Astrocyte of the cerebellum (primary cell): ENCODE measurements around the gene DHPS.
"Not testable (repeated sequence)": the region's sequence is repeated elsewhere in the genome, so short reads cannot be mapped to it uniquely, and the experiment has no call there.

Experiments
- DNase-seq: peaks from one replicate; pipeline ENCODE4 v3.0.0-alpha.2; 2011; ENCODE audit warnings: low read depth
- H3K4me3 ChIP-seq: 2 replicates; pipeline ENCODE4 v1.5.1; 2011; ENCODE audit warnings: mild to moderate bottlenecking, low read depth, low read length, moderate library complexity
- in situ Hi-C: cut with HindIII; loops from 2 replicates; pipeline ENCODE4 v1.10.0; 2017; ENCODE audit warnings: low sequenced_read_pairs
- TF ChIP-seq, protein P1 (sequence below): IDR thresholded peaks from 2 replicates; pipeline ENCODE4 v1.5.1; 2012; ENCODE audit warnings: low read length, low read depth, moderate library complexity, mild to moderate bottlenecking; ENCODE audit errors: missing control alignments

The DHPS gene

DNA sequence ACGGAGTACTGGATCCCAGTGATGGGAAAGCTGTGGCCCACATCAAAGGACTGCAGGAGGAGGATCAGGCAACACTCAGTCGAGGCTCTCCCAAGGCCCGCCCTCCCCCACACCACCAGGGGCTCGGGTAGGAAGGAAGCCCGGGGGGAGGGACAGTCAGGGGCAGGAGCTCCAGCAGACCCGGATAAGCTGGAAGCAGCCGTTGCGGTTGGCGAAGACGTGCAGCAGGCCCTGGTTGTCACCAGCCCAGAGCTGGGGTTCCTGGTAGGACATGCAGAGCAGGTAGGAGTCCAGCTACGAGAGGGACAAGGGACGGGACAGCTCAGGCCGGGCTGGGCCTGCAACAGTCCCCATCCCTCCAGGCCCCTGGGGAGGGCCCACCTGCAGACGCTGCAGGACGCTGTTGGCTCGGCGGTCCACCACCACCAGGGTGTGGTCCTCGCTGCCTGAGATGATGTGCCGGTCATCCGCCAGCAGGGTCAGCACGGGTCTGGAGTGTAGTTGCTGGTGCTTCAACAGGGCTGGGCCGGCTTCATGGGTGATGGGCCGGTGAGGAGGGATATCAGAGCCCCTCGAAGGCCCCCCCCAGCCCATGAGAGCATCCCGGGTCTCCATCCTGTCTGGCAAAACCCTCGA lies 8.0 kb upstream of the DHPS start:
- H3K4me3 ChIP-seq, result no peak overlapping the region
- DNase-seq, result no peak
- TF ChIP-seq, protein P1, sequence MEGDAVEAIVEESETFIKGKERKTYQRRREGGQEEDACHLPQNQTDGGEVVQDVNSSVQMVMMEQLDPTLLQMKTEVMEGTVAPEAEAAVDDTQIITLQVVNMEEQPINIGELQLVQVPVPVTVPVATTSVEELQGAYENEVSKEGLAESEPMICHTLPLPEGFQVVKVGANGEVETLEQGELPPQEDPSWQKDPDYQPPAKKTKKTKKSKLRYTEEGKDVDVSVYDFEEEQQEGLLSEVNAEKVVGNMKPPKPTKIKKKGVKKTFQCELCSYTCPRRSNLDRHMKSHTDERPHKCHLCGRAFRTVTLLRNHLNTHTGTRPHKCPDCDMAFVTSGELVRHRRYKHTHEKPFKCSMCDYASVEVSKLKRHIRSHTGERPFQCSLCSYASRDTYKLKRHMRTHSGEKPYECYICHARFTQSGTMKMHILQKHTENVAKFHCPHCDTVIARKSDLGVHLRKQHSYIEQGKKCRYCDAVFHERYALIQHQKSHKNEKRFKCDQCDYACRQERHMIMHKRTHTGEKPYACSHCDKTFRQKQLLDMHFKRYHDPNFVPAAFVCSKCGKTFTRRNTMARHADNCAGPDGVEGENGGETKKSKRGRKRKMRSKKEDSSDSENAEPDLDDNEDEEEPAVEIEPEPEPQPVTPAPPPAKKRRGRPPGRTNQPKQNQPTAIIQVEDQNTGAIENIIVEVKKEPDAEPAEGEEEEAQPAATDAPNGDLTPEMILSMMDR, result no peak
- in situ Hi-C loops, result no loop called here

DNA sequence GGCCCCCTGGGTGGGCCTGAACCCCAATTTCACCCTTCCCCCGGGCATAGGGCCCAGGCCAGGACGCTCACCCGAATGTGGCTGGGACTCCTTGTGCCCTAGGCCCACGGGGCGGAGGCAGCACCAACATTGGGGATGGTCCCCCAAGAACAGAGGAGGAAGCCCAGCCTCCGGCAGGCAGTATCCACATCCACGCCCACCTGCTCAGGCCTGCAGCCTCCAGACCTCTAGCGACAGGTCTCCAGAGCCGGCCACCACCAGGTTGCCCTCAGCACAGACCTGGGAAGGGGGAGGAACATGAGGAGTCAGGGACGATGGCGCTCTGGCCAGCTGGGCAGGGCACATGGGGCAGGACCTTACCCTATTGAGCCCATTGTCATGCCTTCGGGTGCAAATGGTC lies 7.3 kb upstream of the DHPS start:
- no peak for DNase-seq
- no peak overlapping the region for H3K4me3 ChIP-seq
- in situ Hi-C loops, result no loop called here
- TF ChIP-seq, protein P1, result no peak

DNA sequence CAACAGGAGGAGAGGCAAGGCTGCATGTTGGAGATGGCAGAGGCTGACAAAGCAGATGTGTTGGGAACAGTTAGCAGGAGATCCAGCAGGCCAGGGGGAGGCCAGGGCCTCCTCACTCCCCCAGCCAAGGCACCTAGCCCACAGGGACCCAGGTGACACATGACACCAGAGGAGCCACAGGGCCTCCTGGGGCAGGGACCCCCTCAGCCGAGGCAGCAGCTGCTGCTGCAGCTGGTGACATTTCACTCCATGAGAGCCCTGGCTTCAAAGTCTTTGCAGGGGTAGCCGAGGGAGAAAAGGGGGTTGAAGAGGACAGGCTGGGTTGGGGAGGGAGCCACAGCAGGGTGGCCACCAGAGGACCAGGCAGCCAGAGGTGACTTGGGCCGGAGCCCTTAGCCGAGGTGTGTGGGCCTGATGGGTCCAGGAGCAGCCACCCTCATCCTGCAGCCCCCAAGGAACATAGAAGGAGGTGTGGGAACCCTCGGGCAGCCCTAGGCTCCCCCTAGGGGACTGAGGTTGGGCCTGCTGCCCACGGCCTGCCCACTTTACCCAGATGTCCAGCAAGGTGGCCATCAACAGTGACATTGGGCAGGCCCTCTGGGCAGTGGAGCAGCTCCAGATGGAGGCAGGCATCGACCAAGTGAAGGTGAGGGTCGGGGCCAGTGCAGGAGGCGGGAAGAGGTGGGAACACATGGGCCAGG lies 6.0 kb upstream of the DHPS start, which contains the start of gene GNG14:
Gene GNG14, plus strand, starts transcription at position 503 of the 701 bp plus-strand sequence. Its CDS starts 51 bp downstream, at position 554.
- in situ Hi-C loops, result no loop called here
- DNase-seq, result no peak
- TF ChIP-seq, protein P1, result no peak
- H3K4me3 ChIP-seq, result no peak within 1 kb of the TSS

DNA sequence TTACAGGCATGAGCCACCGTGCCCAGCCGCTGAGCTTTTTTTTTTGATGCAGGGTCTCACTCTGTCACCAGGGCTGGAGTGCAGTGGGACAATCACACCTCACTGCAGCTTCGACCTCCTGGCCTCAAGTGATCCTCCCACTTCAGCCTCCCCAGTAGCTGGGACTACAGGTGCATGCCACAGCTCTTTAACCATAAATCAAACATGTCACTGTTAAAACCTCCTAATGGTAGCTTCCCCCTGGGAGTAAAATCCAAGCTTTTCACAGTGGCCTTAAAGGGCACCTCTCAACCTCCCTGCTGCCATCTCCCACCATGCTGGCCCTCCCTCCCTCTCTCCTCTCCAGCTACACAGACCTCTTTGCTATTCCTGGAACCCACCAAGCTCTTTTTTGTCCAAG lies 4.2 kb upstream of the DHPS start:
- DNase-seq, result no peak
- H3K4me3 ChIP-seq, result no peak overlapping the region
- TF ChIP-seq, protein P1, result no peak
- in situ Hi-C loops, result no loop called here

DNA sequence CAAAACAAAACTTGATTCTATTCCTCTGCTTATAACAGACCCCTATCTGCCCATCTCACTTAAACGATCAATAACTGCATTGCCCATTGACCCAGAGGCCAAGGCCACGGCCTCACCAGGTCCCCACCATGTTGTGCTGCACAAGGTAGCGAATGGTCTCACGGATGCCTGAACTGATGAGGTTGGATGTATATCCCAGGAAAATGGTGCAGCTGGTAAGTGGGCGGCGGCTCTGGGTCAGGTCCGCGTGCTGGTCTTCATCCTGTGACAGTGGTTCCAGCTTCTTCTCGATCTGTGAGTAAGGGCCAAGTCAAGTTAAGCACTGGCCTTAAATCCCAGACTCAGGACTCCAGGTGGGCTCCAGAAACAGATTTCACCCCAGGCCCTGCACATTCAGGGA lies 1.6 kb downstream of the DHPS start:
- no peak for DNase-seq
- H3K4me3 ChIP-seq, result no peak overlapping the region
- TF ChIP-seq, protein P1, result no peak
- in situ Hi-C loops, result no loop called here

DNA sequence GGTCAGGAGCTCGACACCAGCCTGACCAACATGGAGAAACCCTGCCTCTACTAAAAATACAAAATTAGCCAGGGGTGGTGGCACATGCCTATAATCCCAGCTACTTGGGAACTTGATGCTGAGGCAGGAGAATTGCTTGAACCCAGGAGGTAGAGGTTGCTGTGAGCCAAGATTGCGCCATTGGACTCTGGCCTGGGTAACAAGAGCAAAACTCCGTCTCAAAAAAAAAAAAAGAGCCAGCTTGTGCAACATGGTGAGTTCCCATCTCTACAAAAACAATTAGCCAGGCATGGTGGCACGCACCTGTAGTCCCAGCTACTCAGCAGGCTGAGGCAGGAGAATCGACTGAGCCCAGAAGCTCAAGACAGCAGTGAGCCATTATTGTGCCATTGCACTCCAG lies 3.6 kb downstream of the DHPS start:
- in situ Hi-C loops, DNase-seq, H3K4me3 ChIP-seq: not testable (repeated sequence)

DNA sequence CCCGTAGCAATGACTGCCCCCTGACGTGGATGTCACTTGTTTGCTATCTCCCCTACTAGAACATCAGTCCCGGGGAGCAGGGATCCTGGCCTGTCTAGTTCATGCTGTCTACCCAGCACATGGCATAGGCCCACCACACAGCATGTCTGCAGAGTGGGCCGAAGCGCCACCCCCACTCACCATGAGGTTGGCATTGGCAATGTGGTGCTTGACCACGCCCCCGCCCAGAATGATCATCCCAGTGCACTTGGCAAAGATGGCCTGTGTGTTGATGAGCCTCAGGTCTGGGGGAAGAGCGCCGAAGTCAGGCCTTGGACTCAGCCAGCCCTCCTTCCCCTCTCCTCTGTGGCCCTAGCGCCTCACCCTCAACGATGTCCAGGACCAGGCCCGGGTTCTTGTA lies 4.8 kb downstream of the DHPS start:
- H3K4me3 ChIP-seq, result no peak overlapping the region
- TF ChIP-seq, protein P1, result no peak
- in situ Hi-C loops, result no loop called here
- no peak for DNase-seq
